Inflammatory macrophage treated with lipopolysaccharide for 1 hour (primary cell): Measurements from ENCODE around the gene NOX3.

Source experiments
- DNase-seq, 2 donors: peaks; one replicate each; pipeline ENCODE4 v3.0.0-alpha.2; 2020 to 2022

NOX3 gene

DNA sequence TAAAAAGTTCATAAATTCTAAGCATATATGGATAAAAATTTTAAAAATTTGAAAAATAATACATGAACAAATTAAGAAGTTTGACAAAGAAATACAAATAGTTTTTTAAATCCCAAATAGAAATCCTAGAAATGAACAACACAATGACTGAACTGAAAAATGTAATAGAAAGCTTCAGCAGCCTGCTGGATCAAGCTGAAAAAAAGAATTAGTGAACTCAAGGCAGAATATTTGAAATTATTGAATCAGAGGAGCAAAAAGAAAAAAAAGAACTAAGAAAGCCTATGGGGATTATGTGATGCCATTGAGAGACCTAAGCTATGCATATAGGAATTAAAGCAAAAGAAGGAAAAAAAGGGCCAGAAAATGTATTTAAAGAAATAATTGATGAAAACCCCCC, 101.5 kb downstream of the NOX3 start:
- no peak for DNase-seq

GRCh38 chr6:155352811-155353210, 102.8 kb downstream of the NOX3 start:
- no peak for DNase-seq

GRCh38 chr6:155352130-155352420, 103.6 kb downstream of the NOX3 start:
- no peak for DNase-seq

DNA sequence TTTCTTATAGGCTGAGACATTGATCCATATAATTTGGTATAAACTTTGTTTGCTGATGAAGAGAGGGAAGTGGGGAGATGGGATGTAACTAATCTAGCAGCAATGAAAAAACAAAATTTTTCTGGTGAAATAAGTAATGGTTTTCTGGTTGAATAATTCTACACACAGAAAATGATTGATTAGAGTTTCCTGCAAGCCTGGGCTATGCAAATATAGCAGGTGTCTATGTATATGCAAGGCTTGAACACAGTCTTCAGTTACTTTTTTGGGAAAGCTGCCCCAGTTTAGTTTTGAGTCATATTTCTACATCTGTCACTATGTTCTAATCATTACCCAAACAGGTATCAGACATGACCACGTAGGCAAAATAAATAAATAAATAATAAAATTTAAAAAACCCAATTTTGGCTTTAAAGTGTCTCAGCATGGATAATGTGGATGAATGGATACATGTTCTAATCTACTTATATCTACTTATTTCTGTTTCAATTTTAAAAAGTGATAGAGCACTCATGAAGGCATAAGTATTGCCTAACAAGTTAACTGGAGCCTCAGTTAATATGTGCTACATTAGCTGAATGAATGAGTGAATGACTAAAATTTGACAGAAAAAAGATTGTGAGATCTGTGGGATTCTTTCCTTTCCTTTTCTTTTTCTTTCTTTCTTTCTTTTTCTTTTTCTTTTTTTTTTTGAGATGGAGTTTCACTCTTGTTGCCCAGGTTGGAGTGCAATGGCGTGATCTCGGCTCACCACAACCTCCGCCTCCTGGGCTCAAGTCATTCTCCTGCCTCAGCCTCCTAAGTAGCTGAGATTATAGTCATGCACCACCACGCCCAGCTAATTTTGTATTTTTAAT, 104.1 kb downstream of the NOX3 start:
- DNase-seq: no peak

DNA sequence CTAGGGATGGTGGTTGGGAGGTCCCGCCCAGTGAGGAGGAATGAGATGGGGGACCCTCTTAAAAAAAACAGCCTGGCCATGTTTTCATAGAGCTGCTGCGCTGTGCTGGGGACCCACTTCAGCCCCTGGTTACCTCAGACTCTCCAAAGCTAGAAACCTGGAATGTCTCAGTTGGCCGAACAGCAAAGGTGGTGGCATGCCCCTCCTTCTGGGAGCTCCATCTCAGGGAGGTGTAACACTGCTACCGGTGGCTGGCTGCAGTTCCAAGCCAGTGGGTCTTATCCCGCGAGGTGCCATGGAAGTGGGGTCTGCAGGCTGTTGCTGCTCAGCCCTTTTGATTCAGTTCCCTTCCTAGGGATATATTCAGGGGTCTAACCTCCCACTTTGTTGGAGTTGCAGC, 105.7 kb downstream of the NOX3 start:
- DNase-seq: no peak

- no peak for DNase-seq
Observed at GRCh38 chr6:155349129-155349528, 106.5 kb downstream of the NOX3 start.

GRCh38 chr6:155347800-155348199, 107.8 kb downstream of the NOX3 start:
- DNase-seq: no peak

GRCh38 chr6:155346957-155347356, 108.7 kb downstream of the NOX3 start:
- no peak for DNase-seq
